H1 (cell line): ENCODE measurements around the gene DPYSL3. TPM values are rescaled to one million over a fixed set of nuclear protein-coding genes. Genes with fewer than 3 reads are reported as not detected.

ENCODE experiments used
- CTCF ChIA-PET: fragments of 300-600 bp; sonication (Branson Sonifier 250); formaldehyde crosslinking; loops from one replicate; lab custom pipeline; 2021; ENCODE audit not compliant: partially characterized antibody; lab: Charles Lee
- POLR2A ChIA-PET: fragments of 300-600 bp; sonication (Branson Sonifier 250); formaldehyde crosslinking; loops from one replicate; lab custom pipeline; 2021; ENCODE audit warnings: inconsistent platforms; ENCODE audit not compliant: partially characterized antibody; lab: Charles Lee
- DNase-seq, 2 experiments: peaks; one replicate each; pipeline versions ENCODE4 v3.0.0 to v3.0.0-alpha.2; 2010 to 2022; ENCODE audit warnings: low spot score in 2 of 2, low read depth in 1 of 2, mixed read lengths in 1 of 2
- FAIRE-seq: peaks from 2 replicates; lab custom pipeline; 2011; peaks lifted over from hg19 to GRCh38; lab: Jason Lieb, UNC
- H2AFZ ChIP-seq: 2 replicates; pipeline ENCODE4 v1.8.1; 2012; ENCODE audit warnings: low read length, inconsistent platforms
- H2AK5ac ChIP-seq: 2 replicates; pipeline ENCODE4 v1.6.1; 2013; ENCODE audit warnings: low read depth, low read length
- H2BK120ac ChIP-seq: replicated peaks from 2 replicates; pipeline ENCODE3; 2013; ENCODE audit warnings: low read depth, low read length, inconsistent platforms
- H2BK12ac ChIP-seq: 2 replicates; pipeline ENCODE4 v1.6.1; 2013; ENCODE audit warnings: low read depth, low read length
- H2BK15ac ChIP-seq: 2 replicates; pipeline ENCODE4 v1.6.1; 2013; ENCODE audit warnings: low read length
- H2BK20ac ChIP-seq: 2 replicates; pipeline ENCODE4 v1.6.1; 2013; ENCODE audit warnings: low read length
- H2BK5ac ChIP-seq: 2 replicates; pipeline ENCODE4 v1.6.1; 2013; ENCODE audit warnings: low read depth, low read length
- H3K14ac ChIP-seq: 2 replicates; pipeline ENCODE4 v1.6.1; 2013; ENCODE audit warnings: inconsistent platforms; ENCODE audit not compliant: insufficient read length
- H3K18ac ChIP-seq: 2 replicates; pipeline ENCODE4 v1.6.1; 2013; ENCODE audit warnings: low read length; ENCODE audit errors: extremely low read depth
- H3K23ac ChIP-seq: 2 replicates; pipeline ENCODE4 v1.6.1; 2013; ENCODE audit warnings: inconsistent platforms; ENCODE audit not compliant: insufficient read length
- H3K23me2 ChIP-seq: 2 replicates; pipeline ENCODE4 v1.6.1; 2013; ENCODE audit warnings: low read depth, low read length
- H3K27ac ChIP-seq: 2 replicates; pipeline ENCODE4 v1.6.1; 2011; ENCODE audit warnings: low read depth, low read length, inconsistent platforms
- H3K27me3 ChIP-seq, 4 experiments: replicated peaks in 1 of 4; 1 replicate in 1 of 4; 2 replicates in 3 of 4; pipeline versions ENCODE4 v1.6.1 to v1.8.1; 2011 to 2013; ENCODE audit warnings: low read length in 3 of 4, mild to moderate bottlenecking in 3 of 4, inconsistent platforms in 2 of 4, mixed read lengths in 2 of 4, moderate library complexity in 1 of 4; ENCODE audit not compliant: control insufficient read depth in 3 of 4, insufficient read depth in 3 of 4; ENCODE audit errors: extremely low read depth in 1 of 4
- H3K36me3 ChIP-seq, 4 experiments: 2 replicates each; pipeline versions ENCODE4 v1.6.1 to v1.8.1; 2011 to 2013; ENCODE audit warnings: mild to moderate bottlenecking in 4 of 4, low read length in 3 of 4, moderate library complexity in 2 of 4, control low read depth in 1 of 4, inconsistent platforms in 1 of 4; ENCODE audit not compliant: insufficient read depth in 4 of 4, control insufficient read depth in 2 of 4
- H3K4ac ChIP-seq: replicated peaks from 2 replicates; pipeline ENCODE3; 2013; ENCODE audit warnings: low read length, low read depth, mixed read lengths, inconsistent platforms; ENCODE audit not compliant: insufficient read length
- H3K4me1 ChIP-seq, 4 experiments: replicated peaks in 1 of 4; 1 replicate in 1 of 4; 2 replicates in 3 of 4; pipeline versions ENCODE4 v1.6.1 to v1.8.1; 2011 to 2013; ENCODE audit warnings: low read length in 3 of 4, inconsistent platforms in 2 of 4, mixed read lengths in 1 of 4; ENCODE audit not compliant: insufficient read depth in 4 of 4, control insufficient read depth in 3 of 4
- H3K4me2 ChIP-seq, 2 experiments: 2 replicates each; pipeline versions ENCODE4 v1.6.1 to v1.8.1; 2011 to 2013; ENCODE audit warnings: low read depth in 2 of 2, low read length in 2 of 2, control low read depth in 1 of 2, inconsistent platforms in 1 of 2, mild to moderate bottlenecking in 1 of 2; ENCODE audit not compliant: insufficient read depth in 1 of 2
- H3K4me3 ChIP-seq, 4 experiments: fragments of 200-600, 300-600 bp in 1 of 4; sonication (generic), shearing (Covaris generic), sonication (Bioruptor Twin) in 1 of 4; 2 replicates each; pipeline versions ENCODE4 v1.5.1 to v1.8.1; 2011 to 2016; ENCODE audit warnings: low read length in 4 of 4, low read depth in 3 of 4, control low read depth in 2 of 4, inconsistent platforms in 2 of 4, mild to moderate bottlenecking in 2 of 4, mixed read lengths in 1 of 4, moderate library complexity in 1 of 4; ENCODE audit not compliant: insufficient read depth in 2 of 4; ENCODE audit errors: extremely low read depth in 1 of 4
- H3K56ac ChIP-seq: replicated peaks from 2 replicates; pipeline ENCODE3; 2013; ENCODE audit warnings: low read depth, mild to moderate bottlenecking, mixed read lengths, low read length, inconsistent platforms; ENCODE audit not compliant: insufficient read length
- H3K79me1 ChIP-seq: 2 replicates; pipeline ENCODE4 v1.6.1; 2013; ENCODE audit warnings: low read depth, low read length, control low read depth
- H3K79me2 ChIP-seq, 2 experiments: 2 replicates each; pipeline versions ENCODE4 v1.6.1 to v1.8.1; 2012 to 2013; ENCODE audit warnings: low read length in 2 of 2, mild to moderate bottlenecking in 2 of 2, inconsistent platforms in 1 of 2; ENCODE audit not compliant: insufficient read depth in 2 of 2, control insufficient read depth in 1 of 2
- H3K9ac ChIP-seq, 4 experiments: replicated peaks in 1 of 4; 1 replicate in 1 of 4; 2 replicates in 3 of 4; pipeline versions ENCODE4 v1.6.1 to v1.8.1; 2011 to 2013; ENCODE audit warnings: low read depth in 3 of 4, low read length in 3 of 4, control low read depth in 2 of 4, mild to moderate bottlenecking in 2 of 4, moderate library complexity in 2 of 4, inconsistent platforms in 1 of 4; ENCODE audit errors: extremely low read depth in 1 of 4
- H3K9me3 ChIP-seq, 2 experiments: 2 replicates each; pipeline versions ENCODE4 v1.6.1 to v1.8.1; 2012 to 2013; ENCODE audit warnings: mild to moderate bottlenecking in 2 of 2, moderate library complexity in 2 of 2, control low read depth in 1 of 2, inconsistent platforms in 1 of 2, low read depth in 1 of 2, low read length in 1 of 2, mixed read lengths in 1 of 2; ENCODE audit not compliant: insufficient read depth in 2 of 2
- H4K20me1 ChIP-seq, 2 experiments: replicated peaks in 1 of 2; 2 replicates each; pipeline versions ENCODE3 to v1.8.1; 2011 to 2013; ENCODE audit warnings: inconsistent platforms in 2 of 2, low read length in 2 of 2, mild to moderate bottlenecking in 1 of 2; ENCODE audit not compliant: insufficient read depth in 2 of 2, control insufficient read depth in 1 of 2
- H4K5ac ChIP-seq: 2 replicates; pipeline ENCODE4 v1.6.1; 2013; ENCODE audit warnings: low read length, low read depth, mixed read lengths, inconsistent platforms; ENCODE audit not compliant: insufficient read length
- H4K8ac ChIP-seq: 2 replicates; pipeline ENCODE4 v1.8.0; 2013; ENCODE audit warnings: mild to moderate bottlenecking, moderate library complexity, low read length, inconsistent platforms; ENCODE audit not compliant: insufficient read depth; ENCODE audit errors: extremely low read depth
- H4K91ac ChIP-seq: replicated peaks from 2 replicates; pipeline ENCODE3; 2013; ENCODE audit warnings: low read length, mixed read lengths, inconsistent platforms; ENCODE audit not compliant: insufficient read length
- CHD1 ChIP-seq: IDR thresholded peaks from 2 replicates; pipeline ENCODE4 v1.6.1; 2012; ENCODE audit warnings: low read depth, low read length, improper control_type of control experiment
- EZH2 ChIP-seq: fragments of 200-600 bp; sonication (generic); IDR thresholded peaks from 2 replicates; pipeline ENCODE4 v1.7.1; 2012; ENCODE audit warnings: low read depth, mild to moderate bottlenecking, moderate library complexity, low read length, inconsistent platforms; ENCODE audit not compliant: severe bottlenecking
- GTF2F1 ChIP-seq: IDR thresholded peaks from 2 replicates; pipeline ENCODE4 v1.6.1; 2012; ENCODE audit warnings: low read depth, low read length, improper control_type of control experiment, borderline replicate concordance
- SP4 ChIP-seq: IDR thresholded peaks from 2 replicates; pipeline ENCODE4 v1.6.1; 2012; ENCODE audit warnings: low read length, inconsistent platforms
- WGBS, 2 experiments: shearing (Covaris generic) in 1 of 2; methylation state at CpG; one replicate each; pipeline versions ENCODE4 v1.1.6 to v1.1.7; 2013 to 2015; ENCODE audit warnings: low lambda C conversion rate in 2 of 2, mixed read lengths in 2 of 2, inconsistent platforms in 1 of 2, low coverage in 1 of 2, missing lambda C conversion rate in 1 of 2; ENCODE audit not compliant: insufficient replicate concordance in 2 of 2, insufficient coverage in 1 of 2, insufficient read length in 1 of 2; ENCODE audit errors: extremely low coverage in 1 of 2, missing lambda C conversion rate in 1 of 2; 5-methylcytosine and 5-hydroxymethylcytosine counted together
- polyA plus RNA-seq, 7 experiments: library from polyadenylated mRNA; depleted of rRNA in 3 of 7; stranded (reverse) in 5 of 7; unstranded in 2 of 7; fragments of >200 nt in 5 of 7; fragments of 200-250 nt in 2 of 7; gene quantifications; 1 replicate in 5 of 7; 2 replicates in 1 of 7; 4 replicates in 1 of 7; pipeline versions ENCODE4 v1.2.1 to v1.2.3, GENCODE V29; 2011 to 2013; ENCODE audit warnings: missing spikeins in 2 of 7, mixed read lengths in 2 of 7
- total RNA-seq: library from RNA; stranded (reverse); fragmentation: NEBNext Ultra II Directional; extraction: Animal tissue kit (Norgen Biotek cat#: 25700); gene quantifications from 2 replicates; pipeline ENCODE4 v1.2.1, GENCODE V29; 2021
- TF ChIP-seq, protein P1 (sequence below): IDR thresholded peaks from 2 replicates; pipeline ENCODE4 v1.6.1; 2011; ENCODE audit warnings: low read depth, mild to moderate bottlenecking, low read length; ENCODE audit not compliant: insufficient read depth
- TF ChIP-seq, protein P2 (sequence below): IDR thresholded peaks from 2 replicates; pipeline ENCODE4 v1.6.1; 2012; ENCODE audit warnings: inconsistent platforms

Gene DPYSL3
- total and polyA plus RNA-seq, 2 of the 8 experiments (the other 6 are each of a cell fraction or from before 2014, with no cell fraction given) = 268 to 387 TPM

DNA sequence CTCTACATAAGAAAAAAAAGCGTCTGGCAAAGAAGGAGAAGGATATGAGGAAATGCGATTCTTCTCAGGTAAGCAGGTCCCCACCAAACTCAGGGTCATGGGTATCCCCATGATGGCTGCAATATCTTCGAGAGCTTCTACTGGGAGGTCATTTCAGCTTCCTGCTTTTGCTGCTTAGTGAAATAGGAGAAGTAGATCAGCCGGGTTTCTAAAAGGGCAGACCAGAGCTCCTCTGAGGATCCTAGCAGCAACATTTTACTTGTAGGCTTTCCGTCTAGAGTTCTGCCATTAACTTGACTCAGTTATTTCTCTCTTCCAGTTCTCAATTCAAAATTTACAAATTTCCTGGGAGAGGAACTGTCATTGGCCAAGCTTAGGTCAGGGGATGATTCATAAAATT, 134.7 kb downstream of the DPYSL3 start:
- DNase-seq (no peak), FAIRE-seq (no peak)
- H2BK120ac ChIP-seq = no peak overlapping the region
- no peak overlapping the region for H2BK5ac ChIP-seq
- 92% methylated on average over 5 of the region's 5 CpGs; no CpG with 5 or more reads in 1 of the 2 experiments for WGBS, 2 experiments
- no peak overlapping the region for H3K56ac ChIP-seq
- peaks cover 0 to 2% (median 0%) of the 10 kb centered on the region in 4 experiments; a peak in 1 of 7 replicates for H3K4me1 ChIP-seq
- H3K79me1 ChIP-seq = no peaks in the 10 kb centered on the region
- no peak overlapping the region for H2BK12ac ChIP-seq
- no peak overlapping the region for H2BK15ac ChIP-seq
- no peak overlapping the region for H4K91ac ChIP-seq
- POLR2A ChIA-PET = no interaction called here
- no peak overlapping the region for H3K4me2 ChIP-seq
- no peak overlapping the region for H4K5ac ChIP-seq
- H3K9me3 ChIP-seq = peaks cover 3 to 9% of the 10 kb centered on the region in 2 experiments; a peak in 2 of 4 replicates
- H4K20me1 ChIP-seq = no peaks in the 10 kb centered on the region
- no peak overlapping the region for H2BK20ac ChIP-seq
- H3K23ac ChIP-seq = no peak overlapping the region
- H2AK5ac ChIP-seq = no peak overlapping the region
- H3K23me2 ChIP-seq = no peaks in the 10 kb centered on the region
- H3K79me2 ChIP-seq = no peaks in the 10 kb centered on the region
- no peak overlapping the region for H3K18ac ChIP-seq
- H4K8ac ChIP-seq = no peak overlapping the region
- H2AFZ ChIP-seq = no peak overlapping the region
- H3K27ac ChIP-seq = no peak overlapping the region
- no peak overlapping the region for H3K14ac ChIP-seq
- no peaks in the 10 kb centered on the region for H3K36me3 ChIP-seq
- H3K9ac ChIP-seq = no peak overlapping the region
- no peaks in the 10 kb centered on the region for H3K27me3 ChIP-seq
- H3K4ac ChIP-seq = no peak overlapping the region
- H3K4me3 ChIP-seq = no peak overlapping the region
- CTCF ChIA-PET = interaction anchor here (0.9 to 1.6 kb wide), 4 partner anchors 12 to 409 kb away, joined by 3 to 4 read pairs (median 4); no protein-coding TSS in a partner anchor
- TF ChIP-seq EZH2 (no peak), CHD1 (no peak), GTF2F1 (no peak), SP4 (no peak)
- TF ChIP-seq, protein P1, sequence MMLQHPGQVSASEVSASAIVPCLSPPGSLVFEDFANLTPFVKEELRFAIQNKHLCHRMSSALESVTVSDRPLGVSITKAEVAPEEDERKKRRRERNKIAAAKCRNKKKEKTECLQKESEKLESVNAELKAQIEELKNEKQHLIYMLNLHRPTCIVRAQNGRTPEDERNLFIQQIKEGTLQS = no peak
- TF ChIP-seq, protein P2, sequence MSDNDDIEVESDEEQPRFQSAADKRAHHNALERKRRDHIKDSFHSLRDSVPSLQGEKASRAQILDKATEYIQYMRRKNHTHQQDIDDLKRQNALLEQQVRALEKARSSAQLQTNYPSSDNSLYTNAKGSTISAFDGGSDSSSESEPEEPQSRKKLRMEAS = no peak
